GM12875 (cell line): ENCODE data around the gene PCNX4.

Experiments
- H3K4me3 ChIP-seq: one replicate; pipeline ENCODE4 v1.5.1; 2011; ENCODE audit warnings: low read depth, low read length, control low read depth
- CTCF ChIP-seq: IDR thresholded peaks from 2 replicates; pipeline ENCODE4 v1.5.1; 2011; ENCODE audit warnings: low read depth, mild to moderate bottlenecking, control low read depth, inconsistent platforms, low read length, moderate library complexity, borderline replicate concordance; ENCODE audit not compliant: insufficient read depth

Gene PCNX4

GRCh38 chr14:60183138-60183537 is 91.4 kb downstream of the PCNX4 start:
- TF ChIP-seq CTCF: no peak
- H3K4me3 ChIP-seq: no peak overlapping the region

GRCh38 chr14:60183741-60184140 is 92.0 kb downstream of the PCNX4 start:
- no peak for TF ChIP-seq CTCF
- no peak overlapping the region for H3K4me3 ChIP-seq

GRCh38 chr14:60184146-60184904 is 92.6 kb downstream of the PCNX4 start:
- H3K4me3 ChIP-seq: no peak overlapping the region
- TF ChIP-seq CTCF: peak; percentile 23; the same call in 1 of the 2 replicates

- H3K4me3 ChIP-seq: no peak overlapping the region
- TF ChIP-seq CTCF: no peak
Measured at GRCh38 chr14:60184905-60185555, 93.3 kb downstream of the PCNX4 start.

- TF ChIP-seq CTCF: 0 out of 2 replicates have a peak, but pooled peaks have one; percentile 19
Measured at GRCh38 chr14:60188115-60188514, 96.4 kb downstream of the PCNX4 start.

GRCh38 chr14:60188696-60189095 is 97.0 kb downstream of the PCNX4 start:
- TF ChIP-seq CTCF: no peak

More at GRCh38 chr14:60188115-60188514, 96.4 kb downstream of the PCNX4 start:
- H3K4me3 ChIP-seq: no peak overlapping the region

More at GRCh38 chr14:60188696-60189095, 97.0 kb downstream of the PCNX4 start:
- H3K4me3 ChIP-seq: no peak overlapping the region
